GM21381 (cell line): Measurements from ENCODE around the gene SUSD3.

Experiments
- ATAC-seq: cut with Tn5 transposase; IDR thresholded peaks from one replicate; pipeline ENCODE4 v1.9.1; 2021; ENCODE audit warnings: mild to moderate bottlenecking, moderate library complexity; ENCODE audit not compliant: unreplicated experiment

SUSD3 gene

DNA sequence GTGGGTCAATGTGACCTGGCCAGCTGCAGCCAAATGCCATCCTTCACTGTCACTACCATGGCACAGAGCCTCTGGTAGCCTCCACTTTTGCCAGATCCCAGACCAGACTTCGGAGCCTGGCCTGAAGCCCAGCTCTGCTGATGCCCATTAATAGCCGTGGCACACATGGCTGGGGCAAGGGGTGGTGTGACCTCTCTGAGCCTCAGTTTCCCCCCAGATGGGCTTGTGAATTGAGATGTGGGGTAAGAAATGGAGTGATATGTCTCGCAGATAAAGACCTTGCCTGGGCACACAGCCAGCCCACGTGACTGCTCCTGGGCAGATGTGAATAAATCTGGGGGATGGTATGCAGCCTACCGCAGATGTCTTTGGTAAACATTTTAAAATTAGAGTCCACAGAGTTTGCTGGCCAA is 13.9 kb downstream of the SUSD3 start:
- no peak for ATAC-seq

DNA sequence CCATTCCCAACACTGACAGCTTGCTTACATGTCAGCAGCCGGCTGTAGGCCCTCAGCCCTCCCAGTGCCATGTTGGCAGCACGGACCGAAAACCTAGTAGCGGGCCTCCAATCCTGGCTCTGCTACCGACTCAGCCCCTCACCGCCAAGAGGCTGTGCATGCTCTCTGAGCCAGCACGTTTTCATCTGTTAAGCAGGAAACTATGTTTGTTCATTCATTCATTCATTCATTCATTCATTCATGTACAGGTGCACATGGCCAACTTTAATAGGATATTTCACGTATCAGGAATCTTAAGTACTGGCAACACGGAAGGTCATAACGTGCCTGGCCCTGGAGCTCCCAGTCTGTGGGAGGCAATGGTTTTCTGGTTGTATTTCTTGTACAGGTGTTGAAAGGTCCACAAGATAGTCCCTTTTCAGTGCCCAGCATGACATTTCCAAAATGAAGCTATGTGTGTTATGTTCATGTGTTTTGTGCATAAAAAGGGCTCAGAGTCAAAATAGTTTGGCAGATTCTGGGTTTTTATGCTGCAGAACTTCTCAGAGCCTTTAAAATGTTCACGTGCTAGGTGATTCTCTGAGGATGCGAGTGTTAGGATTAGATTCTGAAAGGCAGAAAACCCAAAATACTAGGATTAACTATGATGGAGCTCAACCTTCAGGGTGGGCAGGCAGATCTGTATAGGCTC is 17.7 kb downstream of the SUSD3 start:
- no peak for ATAC-seq

DNA sequence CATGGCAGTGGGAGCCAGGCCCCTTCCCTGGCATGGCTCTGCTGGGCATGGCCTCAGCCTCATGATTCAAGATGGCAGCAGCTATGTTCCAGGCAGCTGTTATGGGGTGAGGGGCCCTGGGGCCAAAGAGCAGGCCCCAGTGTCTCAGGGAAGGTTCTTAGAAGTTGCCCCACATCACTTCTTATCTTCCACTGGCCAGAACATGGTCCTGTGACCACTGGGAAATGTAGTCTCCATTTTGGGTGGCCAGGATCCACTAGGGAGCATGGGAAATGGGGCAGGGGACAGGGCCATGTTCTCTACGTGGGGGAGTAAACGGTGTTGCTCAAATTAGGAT is 18.3 kb downstream of the SUSD3 start:
- no peak for ATAC-seq

DNA sequence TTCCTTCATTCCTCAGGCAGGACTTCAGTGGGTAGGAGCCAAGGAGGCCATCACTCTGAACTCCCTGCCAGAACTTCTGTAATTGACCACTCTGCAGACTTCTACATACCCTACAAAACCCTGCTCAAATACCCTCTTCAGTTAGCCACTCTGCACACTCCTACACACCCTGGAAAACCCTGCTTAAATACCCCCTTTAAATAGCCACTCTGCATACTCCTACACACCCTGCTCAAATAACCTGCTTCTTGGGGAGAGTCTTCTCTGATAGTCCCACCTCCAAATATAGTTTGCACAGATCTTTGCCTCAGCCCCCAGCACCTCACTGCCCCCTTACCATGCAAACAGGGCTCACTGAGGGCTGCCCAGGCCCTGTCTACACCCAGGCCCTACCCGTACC is 18.9 kb downstream of the SUSD3 start:
- ATAC-seq, result no peak

DNA sequence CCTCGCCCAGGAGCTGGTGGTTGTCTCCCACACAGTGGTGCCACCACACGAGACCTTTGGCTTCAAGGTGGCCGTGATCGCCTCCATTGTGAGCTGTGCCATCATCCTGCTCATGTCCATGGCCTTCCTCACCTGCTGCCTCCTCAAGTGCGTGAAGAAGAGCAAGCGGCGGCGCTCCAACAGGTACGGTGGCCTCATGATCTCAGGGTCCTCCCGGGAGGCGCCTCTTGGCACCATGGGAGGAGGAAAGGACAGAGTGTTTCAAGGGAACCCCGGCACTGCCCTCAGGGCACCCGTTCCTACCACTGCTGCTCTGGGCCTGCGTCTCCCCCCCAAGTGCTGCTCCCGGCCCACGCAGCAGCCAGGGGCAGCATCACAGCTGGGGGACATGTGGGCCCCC is 19.3 kb downstream of the SUSD3 start:
- no peak for ATAC-seq

DNA sequence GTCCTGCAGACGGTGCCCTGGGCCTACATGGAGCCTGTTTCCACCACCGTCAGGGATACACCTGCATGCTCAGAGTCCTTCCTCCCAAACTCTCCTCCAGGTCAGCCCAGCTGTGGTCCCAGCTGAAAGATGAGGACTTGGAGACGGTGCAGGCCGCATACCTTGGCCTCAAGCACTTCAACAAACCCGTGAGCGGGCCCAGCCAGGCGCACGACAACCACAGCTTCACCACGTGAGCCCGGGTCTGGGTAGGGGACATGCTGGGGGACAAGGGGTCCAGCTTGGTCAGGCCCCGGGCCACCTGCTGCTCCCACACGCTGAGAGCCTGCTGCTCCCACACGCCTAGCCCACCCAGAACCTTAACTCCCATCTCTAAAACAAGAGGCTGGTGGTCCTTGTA is 20.9 kb downstream of the SUSD3 start:
- no peak for ATAC-seq

DNA sequence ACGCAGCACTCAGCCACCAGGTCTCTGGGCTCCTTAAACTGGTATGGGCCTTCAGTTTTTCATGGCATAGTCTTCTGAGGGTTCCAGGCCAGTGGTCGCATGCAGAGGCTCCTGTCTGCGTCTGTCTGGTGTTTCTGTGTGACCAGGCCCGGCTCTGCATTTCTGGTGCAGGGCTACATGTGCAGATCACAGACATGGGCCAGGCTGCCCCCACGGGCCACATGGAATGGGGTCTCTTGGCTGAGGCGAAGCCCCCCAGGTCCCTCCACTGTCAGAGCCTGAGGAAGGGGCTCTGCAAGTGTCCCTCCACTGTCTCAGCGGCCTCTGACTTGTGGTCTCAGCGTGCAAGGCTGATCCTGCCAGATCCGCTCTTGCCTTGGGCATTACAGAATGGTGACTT is 21.9 kb downstream of the SUSD3 start:
- no peak for ATAC-seq

DNA sequence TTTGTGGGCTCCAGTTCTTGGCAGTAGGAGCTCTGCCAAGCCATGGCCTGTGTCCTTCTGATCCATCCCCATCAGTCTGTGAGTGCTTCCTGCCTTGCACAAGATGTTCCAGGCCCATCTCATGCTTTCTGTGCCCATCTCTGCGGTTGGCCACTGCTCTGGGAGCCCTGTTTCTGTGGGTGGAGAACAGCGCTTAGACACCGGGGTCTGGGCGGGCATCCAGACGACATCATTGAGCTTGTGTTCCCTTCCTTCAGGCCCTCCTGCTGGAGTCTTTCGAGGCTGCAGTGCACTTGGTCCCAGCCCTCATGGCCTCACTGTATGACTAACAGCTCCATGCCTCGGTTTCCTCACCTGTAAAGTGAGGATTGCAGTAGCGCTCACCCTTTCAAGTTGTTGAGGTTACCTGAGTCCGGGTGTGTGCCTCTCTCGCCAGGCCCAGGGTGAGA is 22.6 kb downstream of the SUSD3 start:
- ATAC-seq, result no peak

DNA sequence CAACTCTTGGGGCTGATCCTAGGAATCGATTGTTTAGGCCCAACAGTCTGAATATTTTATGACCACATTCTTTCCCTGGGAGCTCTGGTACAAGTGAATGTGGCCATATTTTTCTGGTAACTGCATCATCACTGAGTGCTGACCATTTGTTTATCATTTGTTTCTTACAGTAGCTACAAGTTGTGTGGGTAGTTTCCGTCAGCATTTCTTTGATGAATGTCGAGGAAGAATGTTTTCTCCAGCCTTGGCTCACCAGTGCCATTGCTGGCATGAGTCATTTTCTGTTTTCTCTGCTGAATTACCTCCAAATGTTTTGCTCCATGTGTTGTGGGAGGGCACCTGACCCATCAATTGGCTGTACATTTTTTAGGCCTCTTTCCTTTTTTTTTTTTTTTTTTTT is 23.4 kb downstream of the SUSD3 start:
- no peak for ATAC-seq

DNA sequence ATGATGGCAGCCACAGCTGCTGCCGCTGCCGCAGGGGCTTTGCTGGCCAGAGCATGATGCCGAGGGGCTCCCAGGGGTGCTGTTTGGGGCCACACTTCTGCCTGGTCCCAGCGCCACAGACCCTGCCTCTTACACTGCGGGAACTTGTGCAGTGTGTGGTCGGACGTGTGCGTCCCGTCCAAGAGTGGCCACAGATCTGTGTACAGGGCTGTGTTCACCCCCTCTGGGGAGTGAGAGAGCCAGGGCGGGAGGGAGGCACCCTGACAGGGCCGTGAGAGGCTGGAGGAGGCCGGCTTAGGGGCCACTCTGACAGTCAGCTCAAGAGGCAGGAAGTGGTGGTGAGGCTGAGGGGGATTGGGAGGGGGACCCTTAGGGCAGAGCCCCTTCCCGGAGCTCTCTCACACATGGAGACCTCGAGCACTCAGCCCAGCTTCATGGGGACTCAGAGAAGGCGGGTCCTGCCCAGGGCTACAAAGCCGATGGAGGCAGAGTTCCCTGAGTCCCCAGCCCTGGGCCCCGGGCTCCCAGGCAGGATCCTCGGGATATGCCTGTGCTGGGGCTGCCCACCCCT is 24.4 kb downstream of the SUSD3 start:
- no peak for ATAC-seq

DNA sequence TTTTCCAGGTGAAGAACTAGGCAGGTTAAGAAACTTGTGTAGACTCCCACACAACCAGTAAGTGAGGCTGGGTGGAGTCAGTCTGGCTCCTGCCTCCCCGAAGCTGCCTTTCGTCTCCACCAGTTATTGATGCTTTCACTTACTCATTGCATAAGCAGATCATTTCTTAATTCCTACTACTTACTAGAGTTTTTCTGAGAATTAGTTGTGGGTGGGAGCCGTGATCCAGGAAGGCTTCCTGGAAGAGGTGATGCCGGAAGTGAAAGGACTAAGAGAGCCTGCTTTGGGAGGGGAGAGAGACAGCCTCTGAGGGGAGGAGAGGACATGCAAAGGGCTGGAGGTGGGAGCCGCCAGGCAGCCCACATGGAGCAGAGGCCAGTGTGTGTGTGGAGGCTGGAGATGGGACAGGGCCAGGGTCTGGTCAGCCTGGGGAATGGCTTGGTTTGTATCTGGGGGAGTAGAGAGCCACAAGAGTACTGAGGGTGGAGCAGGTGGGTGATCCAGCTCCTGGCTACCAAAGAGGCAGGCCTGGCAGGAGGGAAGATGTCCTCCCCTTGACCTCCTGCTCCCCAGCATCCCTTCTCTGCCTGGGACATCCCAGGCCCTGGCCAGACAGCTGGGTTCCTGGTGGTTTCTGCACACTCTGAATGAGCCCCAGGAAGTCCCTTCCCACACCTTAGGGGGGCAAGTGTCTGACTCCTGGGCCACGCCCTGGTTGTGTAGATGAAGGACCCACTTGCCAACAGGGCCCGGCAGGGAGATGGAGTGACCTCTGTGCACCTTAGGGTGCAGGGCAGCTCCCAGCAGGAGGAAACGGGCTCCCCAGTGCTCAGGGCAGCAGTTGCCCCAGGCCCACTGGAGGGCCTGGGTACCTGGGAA is 25.3 kb downstream of the SUSD3 start:
- no peak for ATAC-seq

DNA sequence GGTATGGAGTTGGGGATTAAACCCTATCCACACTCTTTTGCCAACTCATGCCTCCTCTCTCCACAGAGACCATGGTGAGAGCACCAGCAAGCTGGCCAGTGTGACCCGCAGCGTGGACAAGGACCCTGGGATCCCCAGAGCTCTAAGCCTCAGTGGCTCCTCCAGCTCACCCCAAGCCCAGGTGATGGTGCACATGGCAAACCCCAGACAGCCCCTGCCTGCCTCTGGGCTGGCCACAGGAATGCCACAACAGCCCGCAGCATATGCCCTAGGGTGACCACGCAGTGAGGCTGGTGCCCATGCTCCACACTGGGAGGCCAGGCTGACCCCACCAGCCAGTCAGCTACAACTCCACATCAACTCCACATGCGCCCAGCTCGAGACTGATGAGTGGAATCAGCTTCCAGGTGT is 26.0 kb downstream of the SUSD3 start:
- ATAC-seq, result no peak

DNA sequence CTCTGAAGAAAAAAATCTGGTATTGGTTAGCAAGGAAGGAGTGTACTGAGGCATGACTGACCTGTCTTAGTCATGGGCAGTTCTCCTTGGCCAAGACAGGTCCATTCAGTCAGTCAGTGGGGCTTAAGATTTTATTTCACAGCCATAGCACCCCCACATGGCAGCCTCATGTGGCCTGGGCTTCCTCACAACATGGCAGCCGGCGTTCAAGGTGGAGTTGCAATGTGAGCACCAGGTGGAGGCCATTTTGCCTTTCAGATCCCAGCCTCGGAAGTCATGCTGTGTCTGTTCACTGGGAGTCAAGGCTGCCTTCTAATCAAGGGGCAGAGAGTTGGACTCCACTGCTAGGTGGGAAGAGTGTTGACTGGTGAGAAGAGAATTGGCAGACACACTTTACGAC is 27.2 kb downstream of the SUSD3 start:
- ATAC-seq, result no peak

DNA sequence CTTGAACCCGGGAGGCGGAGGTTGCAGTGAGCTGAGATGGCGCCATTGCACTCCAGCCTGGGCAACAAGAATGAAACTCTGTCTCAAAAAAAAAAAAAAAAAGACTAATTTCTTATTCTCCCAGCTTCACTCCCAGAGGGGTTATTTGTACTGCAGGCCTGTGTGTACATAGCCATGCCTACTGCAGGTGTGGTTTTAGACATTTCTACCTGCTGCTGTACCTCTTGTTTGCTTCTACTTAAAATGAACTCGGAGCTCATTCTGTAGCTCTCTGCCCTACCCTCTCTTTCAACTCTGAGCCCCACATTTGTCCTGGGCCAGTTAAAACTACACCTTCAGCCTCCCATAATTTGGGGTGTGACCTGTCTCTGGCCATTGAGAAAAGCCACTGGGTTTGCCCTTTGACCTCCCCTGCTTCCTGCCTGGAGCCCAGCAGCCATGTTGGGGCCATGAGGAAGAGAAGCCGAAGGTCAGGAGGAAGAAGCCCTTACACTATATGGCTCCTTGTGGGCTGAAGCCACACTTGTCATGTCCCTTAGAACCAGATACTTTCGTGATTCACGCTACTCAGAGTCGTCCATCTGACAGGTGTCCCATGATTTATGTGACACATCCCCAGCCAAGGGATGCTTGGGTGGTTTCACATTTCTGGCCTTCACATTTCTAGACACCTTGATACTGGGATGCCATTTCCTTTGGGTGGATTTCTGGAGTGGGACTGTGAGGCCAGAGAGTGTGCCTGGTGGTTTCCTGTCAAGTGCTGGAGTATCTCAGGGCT is 28.1 kb downstream of the SUSD3 start:
- ATAC-seq, result no peak

DNA sequence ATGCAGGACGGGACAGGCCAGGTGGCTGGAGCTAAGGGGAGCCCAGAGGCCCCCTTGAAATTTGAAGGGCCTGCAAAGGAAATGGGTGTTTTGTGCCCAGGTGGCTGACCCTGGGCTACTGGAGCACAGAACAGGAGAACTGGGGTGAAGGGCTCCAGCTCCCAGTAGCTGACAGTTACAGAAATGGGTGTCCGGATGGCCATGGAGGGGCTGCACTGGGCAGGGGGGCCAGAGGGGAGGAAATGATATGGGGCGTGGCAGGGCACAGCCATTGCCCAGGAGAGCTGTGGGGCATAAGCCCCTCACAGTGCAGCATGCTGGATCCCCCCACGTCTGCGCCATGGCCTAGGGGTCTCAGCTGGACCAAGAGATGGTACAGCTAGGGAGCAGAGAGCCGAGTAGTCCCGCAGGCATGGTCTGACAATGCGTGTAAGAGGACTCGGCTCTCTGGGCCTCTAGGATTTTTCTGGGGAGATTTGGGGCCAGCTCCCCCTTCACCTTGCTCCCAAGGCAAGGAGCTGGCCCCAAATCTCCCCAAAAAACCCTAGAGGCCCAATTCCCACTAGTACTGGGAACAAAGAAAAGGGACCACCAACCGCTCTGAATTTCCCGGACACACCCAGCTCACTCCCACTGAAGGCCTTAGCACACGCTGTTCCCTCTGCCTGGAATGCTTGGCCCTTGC is 29.6 kb downstream of the SUSD3 start:
- ATAC-seq, result no peak

DNA sequence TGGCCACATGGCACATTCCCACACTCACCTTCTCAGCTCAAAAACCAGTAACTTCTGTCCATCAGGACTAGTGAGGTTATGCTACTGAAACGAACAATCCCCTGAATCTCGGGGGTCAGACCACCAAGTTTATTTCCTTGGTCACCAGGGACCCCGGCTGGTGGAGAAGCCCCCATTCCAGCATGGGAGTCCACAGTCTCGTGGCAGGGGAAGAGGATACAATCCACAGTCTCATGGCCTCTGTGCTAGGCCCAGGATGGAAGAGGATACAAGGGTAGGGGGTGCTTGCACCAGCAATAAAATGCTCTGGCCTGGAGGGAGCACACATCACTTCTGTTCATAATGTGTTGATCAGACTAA is 30.1 kb downstream of the SUSD3 start:
- ATAC-seq, result no peak

DNA sequence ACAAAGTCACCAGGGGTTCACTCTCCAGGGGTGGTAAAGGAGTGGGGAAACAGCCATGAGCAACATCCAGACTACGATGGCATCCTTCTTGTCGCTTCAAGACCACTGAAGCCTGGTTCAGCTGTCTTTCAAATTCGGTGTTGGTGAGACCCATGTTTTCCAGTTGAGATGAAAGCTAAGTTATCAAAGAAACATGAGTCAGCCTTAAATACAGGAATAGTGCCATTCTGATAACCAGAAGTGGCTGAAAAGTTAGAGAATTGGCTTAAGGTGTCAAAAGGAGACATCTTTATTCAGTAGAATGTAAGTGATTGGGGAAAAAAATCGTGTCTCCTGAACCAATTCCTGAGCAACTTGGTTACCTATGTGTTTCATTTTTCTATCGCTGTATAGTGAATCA is 30.5 kb downstream of the SUSD3 start:
- no peak for ATAC-seq

DNA sequence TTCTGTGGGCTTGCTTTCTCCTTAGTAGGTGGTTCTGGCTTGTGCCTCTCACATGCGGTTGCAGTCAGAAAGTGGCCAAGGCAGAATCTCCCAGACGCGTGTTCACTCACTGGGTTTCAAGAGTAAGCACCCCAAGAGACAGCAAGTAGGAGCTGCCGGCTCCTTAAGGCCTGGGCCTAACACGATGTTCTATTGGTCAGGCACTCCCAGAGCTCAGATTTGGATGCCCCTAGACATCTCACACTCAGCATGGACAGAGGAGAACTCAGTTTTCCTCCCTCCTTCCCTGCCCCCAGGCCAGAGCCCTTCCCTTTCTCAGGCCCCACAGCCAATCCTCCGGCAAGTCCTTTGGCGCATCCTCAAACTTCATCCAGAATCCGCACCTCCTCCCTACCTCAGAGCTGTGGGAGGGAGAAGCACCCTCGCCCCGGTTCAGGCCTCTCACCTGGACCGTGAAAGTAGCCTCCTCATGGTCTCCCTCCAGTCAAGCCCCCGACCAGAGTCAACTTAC is 31.0 kb downstream of the SUSD3 start:
- ATAC-seq, result no peak

DNA sequence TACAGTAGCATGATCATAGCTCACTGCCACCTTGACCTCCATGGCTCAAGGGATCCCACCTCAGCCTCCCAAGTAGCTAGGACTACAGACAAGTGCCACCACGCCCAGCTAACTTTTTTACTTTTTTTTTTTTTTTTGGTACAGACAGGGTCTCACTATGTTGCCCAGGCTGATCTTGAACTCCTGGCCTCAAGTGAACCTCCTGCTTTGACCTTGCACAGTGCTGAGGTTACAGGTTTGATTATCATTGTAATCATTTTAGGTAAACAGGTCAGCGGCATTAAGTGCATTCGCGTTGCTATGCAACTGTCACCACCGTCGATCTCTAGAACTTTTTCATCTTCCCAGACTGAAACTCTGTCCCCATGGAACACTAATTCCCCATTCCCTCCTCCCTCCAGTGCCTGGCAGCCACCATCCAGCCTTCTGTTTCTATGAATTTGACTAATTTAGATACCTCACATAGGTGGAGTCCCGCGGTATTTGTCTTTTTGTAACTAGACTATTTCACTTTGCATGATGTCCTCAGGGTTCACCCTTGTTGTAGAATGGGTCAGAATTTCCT is 31.7 kb downstream of the SUSD3 start:
- no peak for ATAC-seq

DNA sequence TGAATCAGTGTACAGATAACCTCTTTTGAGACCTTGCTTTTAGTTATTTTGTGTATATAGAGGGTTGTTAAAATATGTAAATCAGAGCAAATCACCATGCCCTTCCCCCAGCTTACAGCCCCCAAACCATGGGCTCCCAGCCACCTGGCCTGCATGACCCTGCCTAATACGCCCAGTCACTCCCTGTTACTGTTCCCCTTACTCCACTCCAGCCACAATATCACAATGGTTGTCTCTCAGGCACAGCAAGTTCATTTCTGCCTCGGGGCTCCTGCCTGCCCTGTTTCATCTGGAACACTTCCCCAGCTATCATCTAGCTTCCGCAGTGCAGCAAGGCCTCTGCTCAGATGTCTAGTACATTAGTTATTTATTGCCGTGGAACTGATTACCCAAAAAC is 32.6 kb downstream of the SUSD3 start:
- ATAC-seq, result no peak
